CD4-positive, alpha-beta memory T cell (primary cell): ENCODE results near the gene TFAP2B. TPM values are rescaled to one million over a fixed set of nuclear protein-coding genes. Genes with fewer than 3 reads are reported as not detected.

Experiments used
- CTCF ChIA-PET: fragments of 350-600 bp; sonication (Branson Sonifier 250); formaldehyde crosslinking; loops from one replicate; lab custom pipeline; 2021; ENCODE audit warnings: inconsistent platforms; ENCODE audit not compliant: partially characterized antibody; lab: Charles Lee
- POLR2A ChIA-PET: fragments of 350-600 bp; sonication (Branson Sonifier 250); formaldehyde crosslinking; loops from one replicate; lab custom pipeline; 2021; ENCODE audit not compliant: partially characterized antibody; lab: Charles Lee
- DNase-seq, 5 donors: peaks; one replicate each; pipeline versions ENCODE4 v3.0.0 to v3.0.0-alpha.2; 2020 to 2022; ENCODE audit warnings: mixed read lengths in 1 of 5
- H3K27ac ChIP-seq: one replicate; pipeline ENCODE4 v1.7.0; 2013; ENCODE audit warnings: low read depth, low read length
- H3K27me3 ChIP-seq: 2 replicates; pipeline ENCODE4 v1.7.0; 2013; ENCODE audit warnings: mild to moderate bottlenecking, low read length, moderate library complexity; ENCODE audit not compliant: insufficient read depth
- H3K36me3 ChIP-seq: 2 replicates; pipeline ENCODE4 v1.7.0; 2013; ENCODE audit warnings: mild to moderate bottlenecking, low read length, moderate library complexity; ENCODE audit not compliant: insufficient read depth
- H3K4me1 ChIP-seq: 2 replicates; pipeline ENCODE4 v1.7.0; 2013; ENCODE audit warnings: mild to moderate bottlenecking, low read length, moderate library complexity; ENCODE audit not compliant: insufficient read depth
- H3K4me3 ChIP-seq, 2 donors: one replicate each; pipeline ENCODE4 v1.7.0; 2013; ENCODE audit warnings: low read length in 2 of 2, mild to moderate bottlenecking in 1 of 2
- H3K9me3 ChIP-seq, 2 donors: one replicate each; pipeline ENCODE4 v1.7.0; 2013; ENCODE audit warnings: low read length in 2 of 2, control low read depth in 1 of 2; ENCODE audit not compliant: control insufficient read depth in 1 of 2
- H3K27ac Mint-ChIP-seq, 7 donors: one replicate each; pipeline ENCODE4 v1.8.0; 2020 to 2021; ENCODE audit warnings: mixed read lengths in 7 of 7, mild to moderate bottlenecking in 6 of 7, inconsistent platforms in 3 of 7, moderate library complexity in 3 of 7
- H3K27me3 Mint-ChIP-seq, 2 donors: one replicate each; pipeline ENCODE4 v1.8.0; 2020 to 2021; ENCODE audit warnings: mixed read lengths in 2 of 2
- H3K36me3 Mint-ChIP-seq, 2 donors: one replicate each; pipeline ENCODE4 v1.8.0; 2020 to 2021; ENCODE audit warnings: mixed read lengths in 2 of 2, inconsistent platforms in 1 of 2, mild to moderate bottlenecking in 1 of 2
- H3K4me1 Mint-ChIP-seq, 4 donors: one replicate each; pipeline ENCODE4 v1.8.0; 2020 to 2021; ENCODE audit warnings: mixed read lengths in 4 of 4, mild to moderate bottlenecking in 1 of 4
- H3K4me3 Mint-ChIP-seq, 8 donors: one replicate each; pipeline ENCODE4 v1.8.0; 2020 to 2021; ENCODE audit warnings: mixed read lengths in 8 of 8, mild to moderate bottlenecking in 7 of 8, moderate library complexity in 6 of 8, inconsistent platforms in 3 of 8
- H3K9me3 Mint-ChIP-seq, 8 donors: one replicate each; pipeline ENCODE4 v1.8.0; 2020 to 2021; ENCODE audit warnings: mixed read lengths in 8 of 8, mild to moderate bottlenecking in 5 of 8, inconsistent platforms in 3 of 8, moderate library complexity in 1 of 8
- intact Hi-C: fragments of 100-400 bp; cut with micrococcal nuclease; formaldehyde crosslinking; loops from one replicate; pipeline ENCODE4 v1.15.1; 2023
- polyA plus RNA-seq, 2 donors: library from polyadenylated mRNA; unstranded; fragments of 300-500 nt; fragmentation: Illumina TruSeq; gene quantifications; one replicate each; pipeline ENCODE4 v1.2.3, GENCODE V29; 2021
- total RNA-seq, 2 experiments: library from RNA; stranded (reverse); gene quantifications; one replicate each; pipeline ENCODE4 v1.2.3, GENCODE V29; 2021

TFAP2B gene
- total and polyA plus RNA-seq, 4 experiments from 2014 or later: not detected

- H3K36me3 Mint-ChIP-seq: peaks cover 0 to 4% of the 10 kb centered on the region in 2 donors
- Histone ChIP-seq H3K4me1 (peaks cover 7% of the 10 kb centered on the region), H3K9me3 (no peaks in the 10 kb centered on the region), H3K27me3 (peaks cover 1% of the 10 kb centered on the region), H3K36me3 (no peaks in the 10 kb centered on the region), H3K27ac (no peak overlapping the region), H3K4me3 (no peak overlapping the region)
- peaks cover 0 to 25% (median 5%) of the 10 kb centered on the region in 8 donors for H3K9me3 Mint-ChIP-seq
- DNase-seq: no peak
- CTCF ChIA-PET: no interaction called here
- H3K4me1 Mint-ChIP-seq: peaks cover 11 to 29% (median 18%) of the 10 kb centered on the region in 4 donors
- POLR2A ChIA-PET: no interaction called here
- H3K27ac Mint-ChIP-seq: no peak overlapping the region
- peak overlapping the region in 2 of 8 donors; percentile 36 to 61 for H3K4me3 Mint-ChIP-seq
- H3K27me3 Mint-ChIP-seq: peaks cover 49 to 70% of the 10 kb centered on the region in 2 donors
- intact Hi-C loops: no loop called here
Measured at GRCh38 chr6:50819466-50819903, 814 bp downstream of the TFAP2B start.

- ChIA-PET CTCF (no interaction called here), POLR2A (no interaction called here)
- Histone ChIP-seq H3K4me1 (peaks cover 7% of the 10 kb centered on the region), H3K36me3 (no peaks in the 10 kb centered on the region), H3K27me3 (peaks cover 8% of the 10 kb centered on the region), H3K4me3 (no peak overlapping the region), H3K9me3 (no peaks in the 10 kb centered on the region), H3K27ac (no peak overlapping the region)
- DNase-seq: no peak
- Mint-ChIP-seq H3K27ac (no peak overlapping the region), H3K36me3 (peaks cover 0 to 6% of the 10 kb centered on the region in 2 donors), H3K27me3 (peaks cover 52 to 75% of the 10 kb centered on the region in 2 donors), H3K4me1 (peaks cover 11 to 26% (median 18%) of the 10 kb centered on the region in 4 donors), H3K4me3 (peak overlapping the region in 5 of 8 donors; percentile 15 to 75 (median 40)), H3K9me3 (peaks cover 0 to 32% (median 10%) of the 10 kb centered on the region in 8 donors)
- intact Hi-C loops: no loop called here
Measured at GRCh38 chr6:50819904-50820868, 1.5 kb downstream of the TFAP2B start.

GRCh38 chr6:50820869-50821264 lies 2.2 kb downstream of the TFAP2B start:
- H3K9me3 ChIP-seq: no peaks in the 10 kb centered on the region
- Mint-ChIP-seq H3K4me3 (peak overlapping the region in 1 of 8 donors; percentile 38), H3K27ac (no peak overlapping the region), H3K9me3 (peaks cover 0 to 38% (median 13%) of the 10 kb centered on the region in 8 donors), H3K27me3 (peaks cover 59 to 76% of the 10 kb centered on the region in 2 donors), H3K4me1 (peaks cover 6 to 20% (median 15%) of the 10 kb centered on the region in 4 donors), H3K36me3 (peaks cover 0 to 10% of the 10 kb centered on the region in 2 donors)
- peaks cover 9% of the 10 kb centered on the region for H3K27me3 ChIP-seq
- ChIA-PET CTCF (no interaction called here), POLR2A (no interaction called here)
- intact Hi-C loops: no loop called here
- no peaks in the 10 kb centered on the region for H3K36me3 ChIP-seq
- H3K4me1 ChIP-seq: peaks cover 7% of the 10 kb centered on the region
- DNase-seq: no peak
- H3K27ac ChIP-seq: no peak overlapping the region
- no peak overlapping the region for H3K4me3 ChIP-seq

GRCh38 chr6:50821441-50822077 lies 2.9 kb downstream of the TFAP2B start:
- peaks cover 0 to 10% of the 10 kb centered on the region in 2 donors for H3K36me3 Mint-ChIP-seq
- peaks cover 62 to 78% of the 10 kb centered on the region in 2 donors for H3K27me3 Mint-ChIP-seq
- Histone ChIP-seq H3K4me3 (no peak overlapping the region), H3K27ac (no peak overlapping the region), H3K27me3 (peaks cover 15% of the 10 kb centered on the region), H3K36me3 (no peaks in the 10 kb centered on the region), H3K4me1 (peaks cover 7% of the 10 kb centered on the region), H3K9me3 (no peaks in the 10 kb centered on the region)
- intact Hi-C loops: no loop called here
- ChIA-PET POLR2A (no interaction called here), CTCF (no interaction called here)
- peaks cover 0 to 41% (median 13%) of the 10 kb centered on the region in 8 donors for H3K9me3 Mint-ChIP-seq
- H3K27ac Mint-ChIP-seq: no peak overlapping the region
- DNase-seq: no peak
- H3K4me1 Mint-ChIP-seq: peaks cover 4 to 18% (median 13%) of the 10 kb centered on the region in 4 donors
- H3K4me3 Mint-ChIP-seq: peak overlapping the region in 2 of 8 donors; percentile 8 to 17

GRCh38 chr6:50822078-50822476 lies 3.4 kb downstream of the TFAP2B start:
- H3K27me3 Mint-ChIP-seq: peaks cover 63 to 80% of the 10 kb centered on the region in 2 donors
- DNase-seq: no peak
- no peak overlapping the region for H3K4me3 ChIP-seq
- H3K36me3 ChIP-seq: no peaks in the 10 kb centered on the region
- H3K4me1 Mint-ChIP-seq: peaks cover 4 to 14% (median 11%) of the 10 kb centered on the region in 4 donors
- intact Hi-C loops: no loop called here
- H3K4me3 Mint-ChIP-seq: peak overlapping the region in 1 of 8 donors; percentile 8
- no peaks in the 10 kb centered on the region for H3K9me3 ChIP-seq
- peaks cover 0 to 10% of the 10 kb centered on the region in 2 donors for H3K36me3 Mint-ChIP-seq
- H3K9me3 Mint-ChIP-seq: peaks cover 0 to 41% (median 14%) of the 10 kb centered on the region in 8 donors
- H3K27me3 ChIP-seq: peaks cover 15% of the 10 kb centered on the region
- H3K4me1 ChIP-seq: peaks cover 7% of the 10 kb centered on the region
- ChIA-PET POLR2A (no interaction called here), CTCF (no interaction called here)
- H3K27ac Mint-ChIP-seq: peak overlapping the region in 1 of 7 donors; percentile 64
- no peak overlapping the region for H3K27ac ChIP-seq

GRCh38 chr6:50823094-50823920 lies 4.6 kb downstream of the TFAP2B start:
- peaks cover 0 to 44% (median 15%) of the 10 kb centered on the region in 8 donors for H3K9me3 Mint-ChIP-seq
- POLR2A ChIA-PET: no interaction called here
- H3K36me3 Mint-ChIP-seq: peaks cover 0 to 10% of the 10 kb centered on the region in 2 donors
- CTCF ChIA-PET: no interaction called here
- no peak overlapping the region for H3K27ac Mint-ChIP-seq
- Histone ChIP-seq H3K4me1 (peaks cover 7% of the 10 kb centered on the region), H3K36me3 (no peaks in the 10 kb centered on the region), H3K4me3 (no peak overlapping the region), H3K9me3 (no peaks in the 10 kb centered on the region), H3K27me3 (peaks cover 15% of the 10 kb centered on the region), H3K27ac (no peak overlapping the region)
- no peak overlapping the region for H3K4me3 Mint-ChIP-seq
- peaks cover 4 to 14% (median 11%) of the 10 kb centered on the region in 4 donors for H3K4me1 Mint-ChIP-seq
- intact Hi-C loops: no loop called here
- DNase-seq: peak in 1 of 5 donors; percentile 40
- peaks cover 65 to 73% of the 10 kb centered on the region in 2 donors for H3K27me3 Mint-ChIP-seq
